Mammary epithelial cell (primary cell): ENCODE measurements around the gene RBMXL3.

Experiments used
- EZH2 ChIP-seq: IDR thresholded peaks from 2 replicates; pipeline ENCODE4 v1.6.1; 2012; ENCODE audit warnings: low read length, inconsistent platforms, borderline replicate concordance
- TF ChIP-seq, protein P1 (sequence below), 2 donors: IDR thresholded peaks in 1 of 2; conservative IDR thresholded peaks in 1 of 2; 2 replicates each; pipeline ENCODE4 v1.5.1; 2011 to 2012; ENCODE audit warnings: inconsistent platforms in 2 of 2, low read length in 2 of 2, mild to moderate bottlenecking in 2 of 2, control low read depth in 1 of 2, low read depth in 1 of 2; ENCODE audit not compliant: insufficient read depth in 1 of 2; ENCODE audit errors: extremely low read depth in 1 of 2

DNA sequence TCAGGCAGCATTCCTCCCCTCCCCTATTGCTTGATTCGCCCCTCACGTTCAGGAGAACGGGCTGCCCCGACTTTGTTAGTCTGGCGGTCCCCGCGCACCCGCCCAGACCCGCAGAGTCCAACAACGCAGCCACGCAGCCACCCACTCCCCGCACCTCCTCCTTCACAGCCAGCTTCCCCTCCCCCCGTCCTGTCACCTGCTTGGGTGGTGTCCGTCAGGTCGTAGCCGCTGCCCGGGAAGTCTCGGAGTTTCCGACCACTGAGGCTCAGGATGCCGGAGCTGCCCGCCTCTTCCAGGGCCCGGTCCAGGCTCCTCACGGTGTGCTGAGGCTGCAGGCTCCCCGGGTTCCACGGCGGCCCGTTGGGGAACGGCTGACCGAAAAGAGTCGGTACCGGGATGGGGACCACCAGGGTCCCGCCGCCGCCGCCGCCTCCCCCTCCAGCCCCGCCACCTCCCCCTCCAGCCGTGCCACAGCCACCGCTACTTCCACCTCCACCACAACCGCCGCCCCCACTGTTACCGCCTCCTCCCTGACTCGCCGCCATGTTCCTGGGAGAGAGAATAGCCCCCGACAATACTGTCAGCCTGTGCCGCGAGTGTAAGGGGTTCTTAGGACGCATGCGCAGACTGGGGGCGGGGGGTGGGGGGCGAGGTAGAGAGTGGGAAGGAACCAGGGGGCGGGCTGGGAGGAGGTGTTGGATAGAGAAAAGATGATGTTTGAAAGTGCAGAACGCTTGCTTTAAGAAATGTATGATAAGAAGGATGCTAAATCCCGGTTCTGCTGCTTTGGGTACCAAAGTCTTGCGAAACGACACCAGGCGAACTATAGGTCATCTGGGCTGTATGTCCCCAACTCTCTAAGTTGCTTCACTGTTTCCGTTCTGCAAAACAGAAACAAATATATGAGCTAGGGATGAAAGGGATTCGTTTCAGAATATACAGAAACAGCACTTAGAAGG lies 44.6 kb downstream of the RBMXL3 start, which contains the start of gene LRCH2:
- TF ChIP-seq, protein P1, sequence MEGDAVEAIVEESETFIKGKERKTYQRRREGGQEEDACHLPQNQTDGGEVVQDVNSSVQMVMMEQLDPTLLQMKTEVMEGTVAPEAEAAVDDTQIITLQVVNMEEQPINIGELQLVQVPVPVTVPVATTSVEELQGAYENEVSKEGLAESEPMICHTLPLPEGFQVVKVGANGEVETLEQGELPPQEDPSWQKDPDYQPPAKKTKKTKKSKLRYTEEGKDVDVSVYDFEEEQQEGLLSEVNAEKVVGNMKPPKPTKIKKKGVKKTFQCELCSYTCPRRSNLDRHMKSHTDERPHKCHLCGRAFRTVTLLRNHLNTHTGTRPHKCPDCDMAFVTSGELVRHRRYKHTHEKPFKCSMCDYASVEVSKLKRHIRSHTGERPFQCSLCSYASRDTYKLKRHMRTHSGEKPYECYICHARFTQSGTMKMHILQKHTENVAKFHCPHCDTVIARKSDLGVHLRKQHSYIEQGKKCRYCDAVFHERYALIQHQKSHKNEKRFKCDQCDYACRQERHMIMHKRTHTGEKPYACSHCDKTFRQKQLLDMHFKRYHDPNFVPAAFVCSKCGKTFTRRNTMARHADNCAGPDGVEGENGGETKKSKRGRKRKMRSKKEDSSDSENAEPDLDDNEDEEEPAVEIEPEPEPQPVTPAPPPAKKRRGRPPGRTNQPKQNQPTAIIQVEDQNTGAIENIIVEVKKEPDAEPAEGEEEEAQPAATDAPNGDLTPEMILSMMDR (conservative IDR thresholded peaks at IDR 0.05 in 1 of 2, IDR thresholded peaks at IDR 0.05 in 1 of 2; ENCODE audit: extremely low read depth in 1 of 2, insufficient read depth in 1 of 2, low read depth in 1 of 2, low read length in 2 of 2) = no peak
- TF ChIP-seq EZH2 = peak; percentile 97
